GM23248 (cell line): ENCODE measurements around the gene PGBD2. TPM values are rescaled to one million over a fixed set of nuclear protein-coding genes. Genes with fewer than 3 reads are reported as not detected.
"Not testable (repeated sequence)": the region's sequence is repeated elsewhere in the genome, so short reads cannot be mapped to it uniquely, and the experiment has no call there.

Source experiments
- DNase-seq: peaks from one replicate; pipeline ENCODE4 v3.0.0-alpha.2; 2015
- H2AFZ ChIP-seq: fragments of 200-600 bp; sonication (generic); 2 replicates; pipeline ENCODE4 v1.6.1; 2016; ENCODE audit warnings: antibody characterized with exemption
- H3F3A ChIP-seq: fragments of 200-600 bp; sonication (generic); 2 replicates; pipeline ENCODE4 v1.6.1; 2016; ENCODE audit warnings: mild to moderate bottlenecking, antibody characterized with exemption, mixed run types; ENCODE audit not compliant: insufficient read depth
- H3K27ac ChIP-seq: fragments of 200-600 bp; sonication (generic); 2 replicates; pipeline ENCODE4 v1.5.1; 2016; ENCODE audit warnings: mild to moderate bottlenecking
- H3K27me3 ChIP-seq: fragments of 200-600 bp; sonication (generic); replicated peaks from 2 replicates; pipeline ENCODE4 v1.6.1; 2016; ENCODE audit warnings: mild to moderate bottlenecking; ENCODE audit not compliant: insufficient read depth
- H3K36me3 ChIP-seq: fragments of 200-600 bp; sonication (generic); 2 replicates; pipeline ENCODE4 v1.6.1; 2016; ENCODE audit warnings: low read depth, mild to moderate bottlenecking
- H3K4me1 ChIP-seq: fragments of 200-600 bp; sonication (generic); 2 replicates; pipeline ENCODE4 v1.6.1; 2016; ENCODE audit warnings: mild to moderate bottlenecking; ENCODE audit not compliant: insufficient read depth
- H3K4me2 ChIP-seq: fragments of 200-600 bp; sonication (generic); one replicate; pipeline ENCODE4 v1.6.1; 2016; ENCODE audit warnings: mild to moderate bottlenecking; ENCODE audit not compliant: unreplicated experiment
- H3K4me3 ChIP-seq: fragments of 200-600 bp; sonication (generic); 2 replicates; pipeline ENCODE4 v1.5.1; 2016; ENCODE audit warnings: mild to moderate bottlenecking
- H3K79me2 ChIP-seq: fragments of 200-600 bp; sonication (generic); 2 replicates; pipeline ENCODE4 v1.6.1; 2016; ENCODE audit warnings: mild to moderate bottlenecking; ENCODE audit not compliant: insufficient read depth
- H3K9ac ChIP-seq: fragments of 200-600 bp; sonication (generic); 2 replicates; pipeline ENCODE4 v1.6.1; 2016; ENCODE audit warnings: mild to moderate bottlenecking
- H3K9me2 ChIP-seq: fragments of 200-600 bp; sonication (generic); 2 replicates; pipeline ENCODE4 v1.6.1; 2016; ENCODE audit warnings: mixed run types, mild to moderate bottlenecking, moderate library complexity; ENCODE audit not compliant: insufficient read depth
- H3K9me3 ChIP-seq: fragments of 200-600 bp; sonication (generic); one replicate; pipeline ENCODE4 v1.6.1; 2017; ENCODE audit warnings: low read depth
- H4K20me1 ChIP-seq: fragments of 200-600 bp; sonication (generic); 2 replicates; pipeline ENCODE4 v1.6.0; 2016; ENCODE audit not compliant: insufficient read depth
- EZH2 ChIP-seq: fragments of 200-600 bp; sonication (generic); IDR thresholded peaks from 2 replicates; pipeline ENCODE4 v1.6.1; 2018; ENCODE audit warnings: antibody characterized with exemption, mild to moderate bottlenecking; ENCODE audit not compliant: insufficient read depth, poor library complexity, severe bottlenecking
- EZH2phosphoT487 ChIP-seq: fragments of 200-600 bp; sonication (generic); IDR thresholded peaks from 2 replicates; pipeline ENCODE4 v1.6.1; 2018; ENCODE audit warnings: antibody characterized with exemption, moderate library complexity, mild to moderate bottlenecking, low read depth; ENCODE audit not compliant: insufficient read depth
- WGBS, 2 experiments: methylation state at CpG; one replicate each; pipeline ENCODE4 v1.1.6; 2015 to 2017; ENCODE audit warnings: low lambda C conversion rate in 2 of 2, low coverage in 1 of 2; ENCODE audit errors: missing lambda C conversion rate in 2 of 2; 5-methylcytosine and 5-hydroxymethylcytosine counted together
- in situ Hi-C: fragments of 300-500 bp; cut with MboI; formaldehyde crosslinking; loops from 2 replicates; pipeline ENCODE4 v1.15.0; 2020
- polyA plus RNA-seq: library from polyadenylated mRNA; unstranded; fragments of >200 nt; fragmentation: Nextera tagmentation; extraction: Ambion mirVana; gene quantifications from 2 replicates; pipeline ENCODE4 v1.2.1, GENCODE V29; 2016
- total RNA-seq: library from RNA; depleted of rRNA; stranded (reverse); fragments of >200 nt; shearing (Covaris generic); gene quantifications from 2 replicates; pipeline ENCODE4 v1.2.3, GENCODE V29; 2014

PGBD2 gene
- total and polyA plus RNA-seq, 2 experiments from 2014 or later: 3.5 to 5.8 TPM

DNA sequence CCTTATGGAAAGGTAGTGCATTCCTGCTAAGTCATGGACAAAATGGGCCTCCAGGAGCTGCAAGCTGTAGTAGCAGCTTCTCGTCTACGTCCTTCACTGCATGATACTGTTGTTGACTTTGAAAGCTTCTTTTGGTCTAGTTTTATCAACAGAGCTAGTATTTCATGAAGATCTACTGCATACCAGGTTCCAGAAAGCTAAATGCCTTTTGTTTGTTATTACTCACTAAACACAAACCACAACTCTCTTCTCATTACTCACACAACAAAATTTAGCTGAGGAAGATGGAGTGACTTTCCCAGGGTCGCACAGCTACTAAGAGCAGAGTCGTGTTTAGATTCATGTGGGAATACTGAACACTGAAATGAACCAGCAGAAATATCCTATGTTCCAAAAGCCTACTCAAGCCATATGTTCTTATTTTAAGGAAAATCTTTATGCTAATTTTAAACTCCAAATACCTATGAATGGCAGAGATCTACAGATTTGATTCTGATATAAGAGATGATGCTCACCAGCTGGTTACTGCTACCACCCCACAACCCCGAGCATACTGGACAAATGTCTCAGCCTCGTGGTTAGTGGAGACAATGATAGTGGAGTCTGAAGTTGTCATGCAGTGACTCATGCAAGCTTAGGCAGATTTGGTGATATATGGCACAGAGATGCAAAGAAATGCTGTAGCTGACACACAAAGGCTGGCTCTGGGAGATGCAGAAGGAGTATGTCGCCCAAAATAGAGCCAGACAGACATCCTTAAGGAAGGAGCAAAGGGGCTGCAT is 20.6 kb downstream of the PGBD2 start:
- Histone ChIP-seq H2AFZ (no peak overlapping the region), H3K27me3 (no peaks in the 10 kb centered on the region), H3K9ac (peak overlapping the region; percentile 54), H4K20me1 (no peaks in the 10 kb centered on the region), H3K4me2 (peak overlapping the region; percentile 61), H3F3A (peaks cover 20% of the 10 kb centered on the region), H3K9me2 (no peaks in the 10 kb centered on the region), H3K79me2 (no peaks in the 10 kb centered on the region), H3K4me3 (no peak overlapping the region), H3K4me1 (peaks cover 23% of the 10 kb centered on the region), H3K36me3 (no peaks in the 10 kb centered on the region), H3K9me3 (no peaks in the 10 kb centered on the region), H3K27ac (peak overlapping the region; percentile 85)
- 35% methylated on average over 7 of the region's 7 CpGs for WGBS, 2 experiments
- TF ChIP-seq EZH2 (no peak), EZH2phosphoT487 (no peak)
- in situ Hi-C loops: no loop called here
- peak; percentile 85 for DNase-seq

DNA sequence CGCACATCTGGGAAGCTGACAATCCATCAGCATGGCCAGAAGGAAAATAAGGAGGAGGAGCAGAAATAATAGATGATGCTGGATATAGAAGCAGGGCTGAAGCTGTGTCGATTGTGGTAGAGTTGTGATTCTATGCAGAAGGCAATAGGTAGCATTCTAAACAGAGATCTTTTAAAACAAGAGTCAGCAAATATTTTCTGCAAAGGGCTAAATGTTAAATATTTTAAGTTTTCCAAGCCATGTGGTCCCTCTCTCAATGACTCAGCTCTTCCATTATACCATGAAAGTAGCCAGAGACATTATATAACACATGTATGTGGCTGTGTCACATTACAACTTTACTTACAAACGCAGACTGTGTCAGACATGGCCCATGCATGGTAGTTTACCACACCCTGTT is 21.2 kb downstream of the PGBD2 start:
- peak; percentile 29 for DNase-seq
- H3K79me2 ChIP-seq, in situ Hi-C loops, H3K4me3 ChIP-seq, H2AFZ ChIP-seq, H3K27me3 ChIP-seq, H4K20me1 ChIP-seq, H3K9me3 ChIP-seq, H3K9me2 ChIP-seq, H3K36me3 ChIP-seq: not testable (repeated sequence)
- Histone ChIP-seq H3K4me1 (peaks cover 23% of the 10 kb centered on the region), H3K27ac (peak overlapping the region; percentile 85), H3K4me2 (peak overlapping the region; percentile 61), H3F3A (peaks cover 20% of the 10 kb centered on the region), H3K9ac (peak overlapping the region; percentile 54)
- WGBS, 2 experiments: 11 to 29% methylated on average over 3 of the region's 3 CpGs

DNA sequence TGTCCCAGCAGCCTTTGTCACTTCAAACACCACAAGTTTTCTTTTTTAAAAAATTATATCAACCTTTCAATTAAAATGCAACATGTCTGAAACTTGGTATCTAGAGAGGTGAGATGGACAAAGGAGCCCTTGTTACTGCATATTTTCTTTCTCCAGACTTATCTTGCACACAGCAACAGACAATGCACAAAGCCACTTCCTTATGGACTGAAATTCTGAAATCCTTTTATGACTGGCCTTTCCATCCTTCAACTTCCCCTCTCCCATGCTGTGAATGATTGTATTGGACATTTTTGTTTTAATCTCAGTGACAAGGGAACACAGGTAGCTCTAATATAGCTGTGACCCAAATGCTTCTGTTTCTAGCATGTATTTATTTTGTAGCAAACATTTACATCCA is 22.1 kb downstream of the PGBD2 start:
- in situ Hi-C loops, H2AFZ ChIP-seq, H4K20me1 ChIP-seq, H3K4me3 ChIP-seq, H3K79me2 ChIP-seq, H3K4me2 ChIP-seq, H3K9me2 ChIP-seq, H3K27ac ChIP-seq, H3K9ac ChIP-seq, H3K36me3 ChIP-seq, H3K27me3 ChIP-seq, DNase-seq, H3K9me3 ChIP-seq: not testable (repeated sequence)
- H3K4me1 ChIP-seq: peaks cover 23% of the 10 kb centered on the region
- H3F3A ChIP-seq: peaks cover 20% of the 10 kb centered on the region

DNA sequence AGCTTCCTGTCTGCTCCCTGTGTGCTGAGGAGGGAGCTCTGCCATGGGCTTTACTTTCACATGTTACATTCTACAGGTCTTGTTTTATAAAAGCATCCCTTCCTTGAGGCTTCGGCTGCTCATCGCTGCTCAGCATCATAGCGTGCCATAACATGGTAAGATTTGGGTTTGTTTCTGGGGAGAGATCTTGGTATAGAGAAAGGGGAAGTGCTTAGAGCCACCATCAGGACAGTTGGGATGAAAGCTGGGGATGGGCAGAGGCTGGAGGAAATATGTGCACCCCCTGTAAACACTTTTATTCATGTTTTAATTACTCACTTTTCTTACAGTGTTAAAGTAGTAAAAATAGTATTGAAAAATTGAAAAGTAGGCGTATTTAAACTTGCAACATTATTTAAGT is 24.0 kb downstream of the PGBD2 start:
- H3K4me2 ChIP-seq, H3K9ac ChIP-seq, H2AFZ ChIP-seq, in situ Hi-C loops, DNase-seq, H3K36me3 ChIP-seq, H3K27ac ChIP-seq, H3K9me2 ChIP-seq, H3K9me3 ChIP-seq, H3K4me3 ChIP-seq, H4K20me1 ChIP-seq, H3K79me2 ChIP-seq, H3K27me3 ChIP-seq: not testable (repeated sequence)
- 83 to 90% methylated on average over 4 of the region's 4 CpGs for WGBS, 2 experiments
- peaks cover 19% of the 10 kb centered on the region for H3K4me1 ChIP-seq
- H3F3A ChIP-seq: peaks cover 20% of the 10 kb centered on the region

DNA sequence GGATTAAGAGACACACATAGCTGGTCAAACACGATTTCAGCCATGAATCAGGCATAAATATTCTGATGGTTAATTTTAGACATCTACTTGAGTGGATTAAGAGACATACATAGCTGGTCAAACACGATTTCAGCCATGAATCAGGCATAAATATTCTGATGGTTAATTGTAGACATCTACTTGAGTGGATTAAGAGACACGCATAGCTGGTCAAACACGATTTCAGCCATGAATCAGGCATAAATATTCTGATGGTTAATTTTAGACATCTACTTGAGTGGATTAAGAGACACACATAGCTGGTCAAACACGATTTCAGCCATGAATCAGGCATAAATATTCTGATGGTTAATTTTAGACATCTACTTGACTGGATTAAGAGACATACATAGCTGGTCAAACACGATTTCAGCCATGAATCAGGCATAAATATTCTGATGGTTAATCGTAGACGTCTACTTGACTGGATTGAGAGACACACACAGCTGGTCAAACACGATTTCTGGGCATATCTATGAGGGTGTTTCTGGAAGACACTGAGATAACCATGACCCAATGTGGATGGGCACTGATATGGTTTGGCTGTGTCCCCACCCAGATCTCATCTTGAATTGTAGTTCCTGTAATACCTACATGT is 32.3 kb downstream of the PGBD2 start:
- H3K9me3 ChIP-seq, H3K36me3 ChIP-seq, H2AFZ ChIP-seq, in situ Hi-C loops, DNase-seq, H4K20me1 ChIP-seq, H3K4me2 ChIP-seq, H3K79me2 ChIP-seq, H3F3A ChIP-seq, H3K9me2 ChIP-seq, H3K27ac ChIP-seq, H3K27me3 ChIP-seq, H3K4me3 ChIP-seq, H3K4me1 ChIP-seq, H3K9ac ChIP-seq: not testable (repeated sequence)
- WGBS, 2 experiments: 52 to 70% methylated on average over 3 to 4 of the region's 9 CpGs

DNA sequence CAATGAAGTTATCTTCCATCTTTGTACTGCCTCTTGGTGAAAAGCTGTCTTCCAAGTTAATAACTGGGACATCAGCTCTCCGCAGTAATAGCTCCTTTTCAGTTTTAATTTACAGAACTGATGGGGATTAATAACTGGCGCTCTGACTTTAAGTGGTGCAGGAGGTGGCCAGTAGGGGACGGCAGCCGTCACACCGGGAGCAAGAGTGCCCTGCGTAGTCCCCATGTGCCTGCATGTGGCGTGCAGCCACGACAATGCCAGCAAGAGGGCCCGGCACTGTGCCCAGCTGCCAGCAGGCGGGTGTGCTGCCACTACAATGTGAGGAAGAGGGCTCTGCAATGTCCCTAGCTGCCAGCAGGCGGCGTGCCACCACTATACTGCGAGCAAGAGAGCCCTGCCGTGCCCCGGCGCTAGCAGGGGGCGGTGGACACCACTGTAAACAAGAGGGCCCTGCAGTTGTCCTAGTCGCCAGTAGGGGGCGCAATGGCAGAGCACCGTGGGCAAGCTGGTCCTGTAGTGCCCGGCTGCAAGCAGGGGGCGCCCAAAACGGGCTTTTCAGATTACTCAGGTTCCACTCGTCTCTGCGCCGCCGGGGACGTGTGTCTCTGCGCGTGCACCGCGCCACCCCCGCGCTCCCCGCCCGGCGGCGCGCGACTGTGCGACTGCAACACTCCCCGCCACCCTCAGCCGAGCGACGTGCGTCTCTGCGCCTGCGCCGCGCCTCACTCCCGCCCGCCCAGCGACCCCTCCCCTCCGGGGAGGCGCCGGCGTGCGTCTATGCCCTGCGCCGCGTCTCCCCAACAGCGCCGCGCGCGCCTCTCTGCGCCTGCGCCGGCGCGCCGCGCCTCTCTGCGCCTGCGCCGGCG is 38.3 kb downstream of the PGBD2 start:
- H3F3A ChIP-seq, H3K9me3 ChIP-seq, H3K4me2 ChIP-seq, H3K27me3 ChIP-seq, H2AFZ ChIP-seq, in situ Hi-C loops, H3K36me3 ChIP-seq, H3K79me2 ChIP-seq, H3K4me3 ChIP-seq, H3K9ac ChIP-seq, H3K9me2 ChIP-seq, H4K20me1 ChIP-seq, H3K27ac ChIP-seq, DNase-seq, H3K4me1 ChIP-seq: not testable (repeated sequence)
- 60 to 74% methylated on average over 10 to 46 of the region's 77 CpGs for WGBS, 2 experiments

DNA sequence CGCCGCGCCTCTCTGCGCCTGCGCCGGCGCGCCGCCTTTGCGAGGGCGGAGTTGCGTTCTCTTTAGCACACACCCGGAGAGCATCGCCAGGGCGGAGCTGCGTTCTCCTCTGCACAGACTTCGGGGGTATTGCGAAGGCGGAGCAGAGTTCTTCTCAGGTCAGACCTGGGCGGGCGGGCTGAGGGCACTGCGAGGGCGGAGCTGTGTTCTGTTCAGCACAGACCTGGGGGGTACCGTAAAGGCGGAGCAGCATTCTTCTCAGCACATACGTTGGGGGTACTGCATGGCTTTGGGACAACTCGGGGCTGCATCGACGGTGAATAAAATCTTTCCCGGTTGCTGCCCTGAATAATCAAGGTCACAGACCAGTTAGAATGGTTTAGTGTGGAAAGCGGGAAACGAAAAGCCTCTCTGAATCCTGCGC is 39.0 kb downstream of the PGBD2 start:
- DNase-seq, H4K20me1 ChIP-seq, H3K27me3 ChIP-seq, H3K4me2 ChIP-seq, H3K9me3 ChIP-seq, H3K79me2 ChIP-seq, H2AFZ ChIP-seq, H3K36me3 ChIP-seq, in situ Hi-C loops, H3K9ac ChIP-seq, H3K9me2 ChIP-seq, H3K4me1 ChIP-seq, H3K4me3 ChIP-seq, H3K27ac ChIP-seq, H3F3A ChIP-seq: not testable (repeated sequence)
- 79 to 84% methylated on average over 13 to 30 of the region's 33 CpGs for WGBS, 2 experiments
